ENCODE results near the gene PSMG4. TPM values are rescaled to one million over a fixed set of nuclear protein-coding genes. Genes with fewer than 3 reads are reported as not detected.
A peak's percentile ranks its signal among the peaks of the same experiment; 100 is the strongest.

PSMG4 gene
- total RNA-seq, 1 experiment from 2014 or later = 35.0 TPM

GRCh38 chr6:3258201-3258600, 546 bp upstream of the PSMG4 start:
- no peak overlapping the region for H3K9ac ChIP-seq (ENCODE audit: low read length)
- POLR2A ChIA-PET = no interaction called here
- peaks cover 9 to 18% of the 10 kb centered on the region in 2 experiments; a peak in 3 of 4 replicates for H3K4me1 ChIP-seq (ENCODE audit: control insufficient read depth in 1 of 2, insufficient read depth in 2 of 2, low read length in 2 of 2)
- no TSS peak for BruUV-seq (replicated peaks)
- no peaks in the 10 kb centered on the region for H4K20me1 ChIP-seq (ENCODE audit: insufficient read depth)
- H3K9me3 ChIP-seq (ENCODE audit: control insufficient read depth in 1 of 2, insufficient read depth in 1 of 2, low read depth in 1 of 2, low read length in 2 of 2) = no peaks in the 10 kb centered on the region
- no peak overlapping the region for H3K27ac ChIP-seq (ENCODE audit: low read depth, low read length)
- peaks cover under 1 to 12% of the 10 kb centered on the region in 2 experiments; a peak in 2 of 4 replicates for H3K36me3 ChIP-seq (ENCODE audit: control insufficient read depth in 1 of 2, insufficient read depth in 2 of 2, low read length in 2 of 2)
- DNase-seq (ENCODE audit: low read depth, low spot score) (no peak), ATAC-seq (no peak)
- no peaks in the 10 kb centered on the region for H3K27me3 ChIP-seq (ENCODE audit: insufficient read depth, low read length)
- intact Hi-C loops (cut with micrococcal nuclease) = loop anchor here (2.0 kb wide), 1 partner anchor 131 kb away; no protein-coding TSS in a partner anchor
- peak overlapping the region; percentile 76 for H3K4me2 ChIP-seq (ENCODE audit: low read length)
- peaks cover 44% of the 10 kb centered on the region for H3K79me2 ChIP-seq (ENCODE audit: insufficient read depth, low read length)
- CTCF ChIA-PET = no interaction called here
- no peak overlapping the region for H2AFZ ChIP-seq (ENCODE audit: low read depth, low read length, poor library complexity, severe bottlenecking)
- H3K4me3 ChIP-seq (replicated peaks in 1 of 2; ENCODE audit: low read depth in 1 of 2, low read length in 2 of 2) = peak overlapping the region in 1 of 2 experiments; percentile 74; a peak in 1 of 4 replicates
- no peak for TF ChIP-seq FOSL1 (IDR thresholded peaks at IDR 0.05; ENCODE audit: low read depth)
- TF ChIP-seq YY1 (IDR thresholded peaks at IDR 0.05; ENCODE audit: extremely low read depth, insufficient replicate concordance, low read depth, low read length) = no peak
- no peak for TF ChIP-seq CEBPB (IDR thresholded peaks at IDR 0.05; ENCODE audit: low read depth)
- TF ChIP-seq ATF3 (IDR thresholded peaks at IDR 0.05) = no peak
- TF ChIP-seq REST (IDR thresholded peaks at IDR 0.05; ENCODE audit: low read depth) = no peak
- no peak for TF ChIP-seq SP1 (IDR thresholded peaks at IDR 0.05; ENCODE audit: low read depth)
- no peak for TF ChIP-seq ZNF274 (IDR thresholded peaks at IDR 0.05; ENCODE audit: low read depth, low read length)
- no peak for TF ChIP-seq EZH2phosphoT487 (IDR thresholded peaks at IDR 0.05; ENCODE audit: borderline replicate concordance)
- TF ChIP-seq POLR2AphosphoS5 (IDR thresholded peaks at IDR 0.05; ENCODE audit: low read depth, low read length) = no peak
- no peak for TF ChIP-seq EZH2 (IDR thresholded peaks at IDR 0.05)
- TF ChIP-seq CBX3 (IDR thresholded peaks at IDR 0.05; ENCODE audit: low read depth) = no peak
- no peak for TF ChIP-seq CTCF (IDR thresholded peaks at IDR 0.05 in 2 of 3, conservative IDR thresholded peaks at IDR 0.05 in 1 of 3; ENCODE audit: borderline replicate concordance in 1 of 3, insufficient read depth in 1 of 3, low read depth in 2 of 3, low read length in 2 of 3)
- no peak for TF ChIP-seq JUND (IDR thresholded peaks at IDR 0.05)
- TF ChIP-seq ELF1 (IDR thresholded peaks at IDR 0.05; ENCODE audit: borderline replicate concordance, low read depth) = no peak
- H3K9me2 ChIP-seq (ENCODE audit: insufficient read depth) = no peaks in the 10 kb centered on the region
- RAD21 ChIA-PET (ENCODE audit: low non-redundant PET in 1 of 2, low total read pairs in 2 of 2, uncharacterized antibody in 2 of 2, unreplicated experiment in 2 of 2) = no interaction called here
